ENCODE data around the gene MCC. TPM values are rescaled to one million over a fixed set of nuclear protein-coding genes. Genes with fewer than 3 reads are reported as not detected.

Gene MCC
- total RNA-seq, 1 donor from 2014 or later, result 47.9 TPM

DNA sequence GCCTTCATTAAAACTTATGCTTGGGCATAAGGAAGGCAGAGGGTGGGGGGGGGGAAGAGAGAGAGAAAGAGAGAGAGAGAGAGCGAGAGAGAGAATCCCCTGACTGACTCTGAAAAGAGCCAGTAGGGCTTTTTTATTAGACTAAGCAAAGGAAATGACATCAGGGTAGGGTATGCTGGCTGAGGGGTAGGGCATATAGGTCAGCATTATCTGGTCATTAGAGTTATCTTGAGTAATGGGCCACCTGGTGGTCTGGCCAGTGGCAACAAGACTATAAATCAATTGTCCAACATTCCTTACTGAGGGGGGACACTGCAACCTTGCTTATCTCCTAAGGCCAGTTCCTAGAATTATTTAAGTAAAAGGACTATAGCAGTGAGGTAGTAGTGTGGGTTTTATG lies 120.7 kb downstream of the MCC start:
- intact Hi-C loops (cut with DNase I), result no loop called here
- no peak overlapping the region for H3K4me3 ChIP-seq
- H3K27ac ChIP-seq, result no peak overlapping the region
- H3K9me3 ChIP-seq, result peaks cover 4% of the 10 kb centered on the region
- no peak for DNase-seq (ENCODE audit: extremely low spot score in 2 of 2)
- TF ChIP-seq, protein P1, sequence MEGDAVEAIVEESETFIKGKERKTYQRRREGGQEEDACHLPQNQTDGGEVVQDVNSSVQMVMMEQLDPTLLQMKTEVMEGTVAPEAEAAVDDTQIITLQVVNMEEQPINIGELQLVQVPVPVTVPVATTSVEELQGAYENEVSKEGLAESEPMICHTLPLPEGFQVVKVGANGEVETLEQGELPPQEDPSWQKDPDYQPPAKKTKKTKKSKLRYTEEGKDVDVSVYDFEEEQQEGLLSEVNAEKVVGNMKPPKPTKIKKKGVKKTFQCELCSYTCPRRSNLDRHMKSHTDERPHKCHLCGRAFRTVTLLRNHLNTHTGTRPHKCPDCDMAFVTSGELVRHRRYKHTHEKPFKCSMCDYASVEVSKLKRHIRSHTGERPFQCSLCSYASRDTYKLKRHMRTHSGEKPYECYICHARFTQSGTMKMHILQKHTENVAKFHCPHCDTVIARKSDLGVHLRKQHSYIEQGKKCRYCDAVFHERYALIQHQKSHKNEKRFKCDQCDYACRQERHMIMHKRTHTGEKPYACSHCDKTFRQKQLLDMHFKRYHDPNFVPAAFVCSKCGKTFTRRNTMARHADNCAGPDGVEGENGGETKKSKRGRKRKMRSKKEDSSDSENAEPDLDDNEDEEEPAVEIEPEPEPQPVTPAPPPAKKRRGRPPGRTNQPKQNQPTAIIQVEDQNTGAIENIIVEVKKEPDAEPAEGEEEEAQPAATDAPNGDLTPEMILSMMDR (IDR thresholded peaks at IDR 0.05), result no peak
- TF ChIP-seq POLR2AphosphoS5 (IDR thresholded peaks at IDR 0.05; ENCODE audit: insufficient read depth in 1 of 2, low read depth in 1 of 2), result no peak
- TF ChIP-seq POLR2A (IDR thresholded peaks at IDR 0.05), result no peak
- no peaks in the 10 kb centered on the region for H3K4me1 ChIP-seq
- no peaks in the 10 kb centered on the region for H3K36me3 ChIP-seq
- H3K27me3 ChIP-seq, result no peaks in the 10 kb centered on the region

DNA sequence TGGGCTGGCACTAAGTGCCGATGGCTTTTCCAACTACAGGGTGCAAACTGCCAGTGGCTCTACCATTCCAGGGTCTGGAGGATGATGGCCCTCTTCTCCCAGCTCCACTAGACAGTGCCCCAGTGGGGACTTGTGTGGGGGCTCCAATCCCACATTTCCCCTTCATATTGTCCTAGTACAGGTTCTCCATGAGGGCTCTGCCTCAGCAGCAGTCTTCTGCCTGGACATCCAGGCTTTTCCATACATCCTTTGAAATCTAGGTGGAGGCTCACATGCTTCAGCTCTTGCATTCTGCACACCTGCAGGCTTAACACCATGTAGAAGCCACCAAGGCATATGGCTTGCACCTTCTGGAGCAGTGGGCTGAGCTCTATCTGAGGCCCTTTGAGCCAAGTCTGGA lies 123.8 kb downstream of the MCC start:
- intact Hi-C loops (cut with DNase I), result no loop called here
- no peak for DNase-seq (ENCODE audit: extremely low spot score in 2 of 2)

DNA sequence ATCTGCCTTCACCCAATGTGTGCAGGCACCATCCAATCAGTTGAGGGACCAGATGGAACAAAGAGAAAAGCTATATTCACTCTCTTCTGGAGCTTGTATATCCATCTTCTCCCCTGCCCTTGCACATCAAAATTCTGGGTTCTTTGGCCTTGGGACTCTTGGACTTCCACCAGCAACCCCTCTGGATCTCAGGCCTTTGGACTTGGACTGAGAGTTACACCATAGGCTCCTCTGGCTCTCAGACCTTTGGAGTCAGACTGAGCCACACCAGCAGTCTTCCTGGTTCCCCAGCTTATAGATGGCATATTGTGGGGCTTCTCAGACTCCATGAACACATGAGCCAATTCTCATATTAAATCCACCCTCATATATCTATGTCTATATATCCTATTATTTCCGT lies 126.6 kb downstream of the MCC start:
- H3K9me3 ChIP-seq, result peaks cover 4% of the 10 kb centered on the region
- DNase-seq (ENCODE audit: extremely low spot score in 2 of 2), result no peak

More for the DNA sequence above, 123.8 kb downstream of the MCC start:
- TF ChIP-seq, protein P1 (IDR thresholded peaks at IDR 0.05), result no peak
- TF ChIP-seq POLR2AphosphoS5 (IDR thresholded peaks at IDR 0.05; ENCODE audit: insufficient read depth in 1 of 2, low read depth in 1 of 2) (no peak), POLR2A (IDR thresholded peaks at IDR 0.05) (no peak)
- H3K4me1 ChIP-seq, result no peaks in the 10 kb centered on the region
- no peak overlapping the region for H3K4me3 ChIP-seq
- no peak overlapping the region for H3K27ac ChIP-seq
- H3K27me3 ChIP-seq, result no peaks in the 10 kb centered on the region
- peaks cover 4% of the 10 kb centered on the region for H3K9me3 ChIP-seq
- H3K36me3 ChIP-seq, result no peaks in the 10 kb centered on the region

DNA sequence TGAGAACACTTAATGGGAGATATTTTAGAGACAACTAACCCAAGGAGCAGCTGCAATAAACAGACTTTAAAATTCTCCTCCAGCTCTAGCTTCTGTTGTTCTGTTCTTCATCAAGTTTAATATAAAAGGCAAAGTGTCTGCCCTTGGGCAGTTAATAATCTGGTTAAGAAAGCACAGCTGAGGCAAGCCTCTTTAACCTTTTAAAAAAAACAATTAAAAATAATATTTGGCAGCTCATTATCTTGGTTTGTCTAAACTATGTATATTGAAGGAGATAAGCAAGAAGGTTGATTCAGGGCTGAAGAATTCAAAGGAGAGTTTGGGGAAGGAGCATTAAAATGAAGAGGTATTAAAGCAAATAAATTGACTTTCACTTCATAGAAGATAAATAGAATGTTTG lies 128.8 kb downstream of the MCC start:
- Histone ChIP-seq H3K4me1 (no peaks in the 10 kb centered on the region), H3K27me3 (no peaks in the 10 kb centered on the region), H3K36me3 (no peaks in the 10 kb centered on the region), H3K4me3 (no peak overlapping the region), H3K27ac (no peak overlapping the region), H3K9me3 (peaks cover 2% of the 10 kb centered on the region)
- TF ChIP-seq, protein P1 (IDR thresholded peaks at IDR 0.05), result no peak
- TF ChIP-seq POLR2AphosphoS5 (IDR thresholded peaks at IDR 0.05; ENCODE audit: insufficient read depth in 1 of 2, low read depth in 1 of 2) (no peak), POLR2A (IDR thresholded peaks at IDR 0.05) (no peak)
- no peak for DNase-seq (ENCODE audit: extremely low spot score in 2 of 2)
- intact Hi-C loops (cut with DNase I), result no loop called here

More for the DNA sequence above, 126.6 kb downstream of the MCC start:
- Histone ChIP-seq H3K36me3 (no peaks in the 10 kb centered on the region), H3K4me1 (no peaks in the 10 kb centered on the region), H3K27me3 (no peaks in the 10 kb centered on the region), H3K4me3 (no peak overlapping the region), H3K27ac (no peak overlapping the region)
- intact Hi-C loops (cut with DNase I), result no loop called here
- TF ChIP-seq, protein P1 (IDR thresholded peaks at IDR 0.05), result no peak
- TF ChIP-seq POLR2AphosphoS5 (IDR thresholded peaks at IDR 0.05; ENCODE audit: insufficient read depth in 1 of 2, low read depth in 1 of 2), result no peak

DNA sequence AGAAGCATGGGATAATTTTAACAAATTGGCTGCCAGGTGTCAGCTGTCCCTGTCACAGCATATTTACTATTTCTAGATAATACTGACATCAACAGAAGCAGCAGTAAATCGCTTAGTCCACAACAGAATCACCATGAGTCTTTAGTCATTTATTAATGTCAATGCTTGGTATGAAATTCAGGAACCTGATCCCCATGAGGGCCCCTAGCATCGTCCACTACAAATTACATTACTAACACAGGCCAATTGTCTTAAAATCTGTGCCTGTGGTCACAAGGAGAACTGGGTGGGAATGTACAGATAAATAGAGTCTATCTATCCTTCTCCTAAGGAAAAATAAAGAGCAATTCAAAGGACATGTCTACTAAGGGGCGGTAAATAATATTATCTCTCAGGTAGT lies 129.6 kb downstream of the MCC start:
- intact Hi-C loops (cut with DNase I), result no loop called here
- H3K27ac ChIP-seq, result no peak overlapping the region
- H3K4me1 ChIP-seq, result no peaks in the 10 kb centered on the region
- no peaks in the 10 kb centered on the region for H3K36me3 ChIP-seq
- DNase-seq (ENCODE audit: extremely low spot score in 2 of 2), result no peak
- no peak overlapping the region for H3K4me3 ChIP-seq
- H3K9me3 ChIP-seq, result no peaks in the 10 kb centered on the region
- TF ChIP-seq, protein P1 (IDR thresholded peaks at IDR 0.05), result no peak
- no peak for TF ChIP-seq POLR2AphosphoS5 (IDR thresholded peaks at IDR 0.05; ENCODE audit: insufficient read depth in 1 of 2, low read depth in 1 of 2)
- TF ChIP-seq POLR2A (IDR thresholded peaks at IDR 0.05), result no peak
- H3K27me3 ChIP-seq, result no peaks in the 10 kb centered on the region
